HTR-8/SVneo (cell line): ENCODE results near the gene EPAS1.

Experiments
- DNase-seq: peaks from one replicate; pipeline ENCODE4 v3.0.0; 2011; ENCODE audit warnings: low spot score, mixed read lengths; ENCODE audit not compliant: insufficient read length
- FAIRE-seq: peaks from 2 replicates; lab custom pipeline; 2011; peaks lifted over from hg19 to GRCh38; lab: Jason Lieb, UNC

The EPAS1 gene

DNA sequence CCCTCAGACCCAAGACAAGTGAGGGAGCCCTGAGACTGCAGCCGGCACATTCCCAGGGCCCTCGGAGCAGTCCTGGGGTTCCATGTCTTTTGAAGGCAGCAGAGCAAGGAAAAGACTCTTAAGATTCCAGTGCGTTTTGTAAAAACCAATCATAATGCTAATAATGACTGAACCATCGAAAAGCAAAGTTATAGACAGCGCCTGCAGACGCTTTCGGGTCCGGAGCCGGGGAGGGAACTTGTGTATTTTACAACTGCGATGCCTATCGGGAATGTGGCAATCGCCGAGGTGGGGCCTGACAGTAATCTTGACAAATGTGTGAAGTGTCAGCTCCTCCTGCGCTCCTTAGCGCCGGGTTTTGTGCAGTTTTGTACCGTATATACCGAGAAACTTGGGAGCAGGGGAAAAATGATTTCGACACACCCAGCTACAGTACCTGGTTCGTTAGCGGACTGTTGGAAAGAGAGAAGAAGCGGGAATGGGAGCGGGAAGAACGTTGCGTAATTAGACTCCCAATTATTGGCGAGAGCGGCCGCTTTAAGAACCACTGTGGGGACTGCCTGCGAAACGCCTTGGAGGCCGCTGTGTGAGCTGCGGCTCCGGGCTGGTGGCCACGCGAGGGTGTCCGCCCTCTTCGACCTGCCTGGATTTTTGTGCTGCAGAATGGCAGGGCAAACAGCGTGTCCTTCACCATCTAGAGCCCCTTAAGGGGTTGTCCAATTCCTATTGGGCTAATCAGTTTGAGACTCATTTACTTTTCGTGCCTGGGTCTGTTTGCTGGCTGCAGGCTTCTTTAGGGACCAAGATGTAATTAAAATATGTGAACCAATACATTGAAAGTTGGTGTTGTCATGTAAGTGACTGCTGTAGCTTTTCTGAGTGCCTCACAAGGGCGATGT lies 2.4 kb downstream of the EPAS1 start:
- DNase-seq (no peak), FAIRE-seq (no peak)

DNA sequence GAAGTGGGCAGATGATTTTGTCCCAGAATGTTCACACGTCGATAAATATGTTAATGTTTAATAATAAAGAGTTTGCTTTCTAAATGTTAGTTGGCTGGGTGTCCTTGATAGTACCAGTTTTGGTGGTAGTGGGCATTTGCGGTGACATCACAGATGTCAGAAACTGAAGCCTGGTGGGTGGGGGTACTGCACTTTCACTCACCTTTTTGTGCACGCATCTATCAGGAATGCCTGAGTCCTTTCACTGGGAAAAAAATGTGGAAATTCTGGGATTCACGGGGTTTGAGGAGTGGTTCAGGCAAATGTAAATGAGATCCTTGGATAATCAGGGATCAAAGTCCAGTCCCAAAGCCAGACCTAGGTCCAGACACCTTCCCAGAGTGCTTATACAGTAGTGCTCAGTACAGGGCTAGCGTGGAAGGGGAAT lies 3.2 kb downstream of the EPAS1 start:
- DNase-seq = no peak
- no peak for FAIRE-seq

DNA sequence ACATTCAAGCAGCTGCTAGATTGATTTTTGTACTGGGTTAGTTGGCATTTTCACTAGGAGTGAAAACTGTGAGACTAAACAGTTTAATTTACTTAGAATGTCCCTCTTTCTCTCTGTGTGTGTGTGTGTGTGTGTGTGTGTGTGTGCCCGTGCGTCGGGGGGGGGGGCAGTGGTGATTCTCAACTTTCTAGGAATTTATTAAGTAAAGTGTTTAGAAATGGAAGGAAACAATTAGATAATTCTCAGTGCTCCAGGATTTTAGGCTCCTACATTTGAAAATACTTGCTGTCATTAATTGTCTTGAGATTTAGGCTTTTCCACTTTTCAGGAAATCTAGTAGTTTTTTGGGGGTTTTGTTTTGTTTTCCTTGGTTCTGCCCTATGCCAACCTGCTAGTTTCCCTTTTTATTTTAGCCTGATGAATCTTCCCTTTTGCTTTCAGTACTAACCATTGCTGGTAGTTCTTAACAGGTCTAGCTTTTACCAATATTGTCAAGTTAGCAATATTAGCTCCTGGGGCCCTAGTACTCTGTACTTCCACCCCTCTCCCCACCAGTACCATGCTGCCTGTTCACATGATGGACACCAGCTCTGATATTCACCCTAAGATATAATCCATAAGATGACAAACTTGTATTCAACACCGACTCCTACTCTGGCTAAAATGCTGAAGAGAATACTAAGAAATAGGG lies 4.9 kb downstream of the EPAS1 start:
- DNase-seq (no peak), FAIRE-seq (no peak)

GRCh38 chr2:46303233-46303632 lies 6.0 kb downstream of the EPAS1 start:
- no peak for DNase-seq
- FAIRE-seq = no peak

DNA sequence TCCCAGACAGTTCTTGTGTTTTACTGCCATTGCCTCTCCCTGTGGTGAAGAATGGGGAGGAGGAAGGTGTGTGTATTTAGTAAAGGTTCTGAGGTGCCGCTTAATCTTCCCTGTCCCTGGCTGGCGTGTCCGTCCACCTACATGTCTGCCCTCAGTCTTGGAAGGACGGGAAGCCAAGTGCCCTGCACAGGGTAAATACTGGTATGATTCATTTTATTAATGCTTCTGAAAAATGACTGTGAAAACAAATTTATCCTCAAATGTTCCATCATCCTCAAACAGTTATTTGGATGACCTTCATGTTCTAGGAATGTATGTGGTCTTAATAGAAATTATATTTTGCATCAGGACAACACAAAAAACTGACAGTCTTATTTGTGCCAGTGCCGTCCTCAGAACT lies 6.6 kb downstream of the EPAS1 start:
- no peak for FAIRE-seq
- no peak for DNase-seq

- no peak for DNase-seq
- no peak for FAIRE-seq
Observed at GRCh38 chr2:46304635-46305034, 7.4 kb downstream of the EPAS1 start.

DNA sequence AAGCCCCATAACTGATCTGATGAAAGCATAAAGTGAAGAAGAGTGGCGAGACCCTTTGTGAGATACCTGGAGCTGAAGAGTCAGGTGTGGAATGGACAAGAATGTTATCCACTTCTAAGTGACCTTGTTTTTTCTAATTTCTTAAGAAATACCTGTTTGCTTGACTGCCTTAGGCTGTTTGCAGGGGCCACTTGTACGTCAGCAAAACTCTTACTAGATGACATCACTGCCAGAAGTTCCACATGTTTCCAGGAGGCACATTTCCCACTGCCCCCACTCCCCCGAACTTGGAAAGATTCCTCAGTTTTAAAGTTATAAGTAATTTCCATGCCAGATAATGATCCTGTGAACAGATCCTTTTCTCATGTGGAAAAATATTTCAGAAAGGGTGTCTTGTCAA lies 8.0 kb downstream of the EPAS1 start:
- DNase-seq = no peak
- FAIRE-seq = no peak

- DNase-seq (no peak), FAIRE-seq (no peak)
Observed at GRCh38 chr2:46305767-46306166, 8.6 kb downstream of the EPAS1 start.

- DNase-seq = no peak
- no peak for FAIRE-seq
Observed at GRCh38 chr2:46306330-46306751, 9.1 kb downstream of the EPAS1 start.

- DNase-seq (no peak), FAIRE-seq (no peak)
Observed at GRCh38 chr2:46306988-46307655, 9.9 kb downstream of the EPAS1 start.

DNA sequence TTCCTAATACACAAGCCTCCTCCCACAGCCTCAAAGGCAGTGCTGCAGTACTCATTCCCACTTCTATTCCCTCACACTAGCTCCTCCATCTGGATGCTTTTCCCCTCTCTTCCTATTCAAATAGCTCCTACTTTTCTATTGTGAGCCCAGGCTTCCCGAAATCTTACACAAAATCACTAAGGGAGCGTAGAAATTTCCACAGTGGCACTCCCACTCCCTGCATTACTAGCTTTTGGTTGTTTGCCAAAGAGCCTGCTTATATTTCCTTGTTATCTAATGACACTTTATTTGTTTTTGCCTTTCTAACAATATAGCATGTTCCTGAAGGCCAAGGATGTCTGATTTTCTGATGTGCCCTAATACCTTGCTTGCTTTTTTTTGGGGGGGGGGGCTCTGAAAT lies 10.9 kb downstream of the EPAS1 start:
- FAIRE-seq = no peak

GRCh38 chr2:46308629-46309028 lies 11.4 kb downstream of the EPAS1 start:
- FAIRE-seq (no peak), DNase-seq (no peak)

More for the DNA sequence above, 10.9 kb downstream of the EPAS1 start:
- DNase-seq = no peak

- FAIRE-seq = no peak
Observed at GRCh38 chr2:46309052-46309953, 12.1 kb downstream of the EPAS1 start.

GRCh38 chr2:46310446-46310845 lies 13.2 kb downstream of the EPAS1 start:
- no peak for FAIRE-seq
- no peak for DNase-seq

More at GRCh38 chr2:46309052-46309953, 12.1 kb downstream of the EPAS1 start:
- no peak for DNase-seq

DNA sequence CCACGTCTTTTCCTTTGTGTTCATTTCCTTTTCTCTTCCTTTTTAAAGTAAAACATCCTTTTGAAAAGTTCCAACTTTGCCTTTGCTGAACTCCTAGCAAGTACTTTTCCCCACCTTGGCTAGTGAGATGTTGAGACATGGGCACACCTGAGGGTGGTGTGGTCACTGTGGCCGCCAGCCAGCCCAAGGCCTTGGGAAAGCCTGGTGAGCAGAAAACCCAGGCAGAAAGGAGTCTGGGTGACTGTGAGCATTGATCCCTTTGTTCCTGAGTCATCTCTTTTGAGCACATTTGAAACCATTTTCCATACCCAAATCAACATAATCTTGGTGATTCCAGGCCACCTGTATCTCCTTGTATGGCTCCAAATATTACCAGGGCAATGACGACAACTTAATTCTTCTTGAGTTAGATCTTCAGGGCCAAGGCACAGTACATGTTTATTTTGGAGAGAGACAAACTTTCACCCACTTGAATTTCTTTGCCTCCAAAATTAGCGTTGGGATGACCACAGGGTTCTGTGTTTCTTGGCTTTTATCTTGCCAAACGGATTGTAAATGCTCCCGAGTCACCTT lies 14.5 kb downstream of the EPAS1 start:
- DNase-seq = no peak
- FAIRE-seq = no peak

- no peak for FAIRE-seq
- DNase-seq = no peak
Observed at GRCh38 chr2:46313063-46313462, 15.9 kb downstream of the EPAS1 start.

DNA sequence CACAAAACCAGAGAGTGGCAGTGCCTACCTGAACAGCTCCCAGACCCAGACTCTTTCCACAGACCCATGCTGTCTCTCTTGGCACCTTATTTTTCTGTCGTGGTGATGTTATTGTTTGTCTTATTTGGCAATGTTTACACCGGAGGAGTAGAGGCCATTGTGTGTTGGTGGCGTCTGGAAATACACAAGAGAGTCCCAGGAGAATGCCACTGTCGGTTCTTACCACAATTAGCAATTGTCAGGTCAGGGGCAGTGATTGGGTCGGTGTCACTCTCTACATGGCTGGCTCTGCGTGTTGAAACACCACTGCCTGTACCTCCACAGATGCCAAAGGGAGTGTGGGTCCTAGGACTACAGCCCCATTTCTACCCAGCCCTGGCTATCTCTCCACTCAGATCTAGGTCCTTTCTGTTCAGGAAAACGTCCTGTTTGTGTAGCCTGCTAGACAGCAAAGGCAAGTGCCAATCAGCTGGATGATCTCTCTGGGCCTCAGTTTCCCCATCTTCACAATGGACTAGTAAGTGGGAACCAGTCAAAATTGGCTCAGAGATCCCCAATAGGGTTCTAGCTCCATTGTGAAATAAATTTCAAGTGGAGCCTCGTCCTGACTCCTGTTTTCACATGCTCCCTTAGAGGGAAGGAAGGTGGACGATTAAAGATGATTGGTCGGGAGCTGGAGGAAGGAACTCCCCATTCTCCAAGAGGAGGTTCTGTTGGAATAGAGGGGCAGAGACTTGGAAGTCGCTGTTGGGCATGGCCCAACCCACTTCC lies 17.0 kb downstream of the EPAS1 start:
- no peak for FAIRE-seq
- DNase-seq = no peak

DNA sequence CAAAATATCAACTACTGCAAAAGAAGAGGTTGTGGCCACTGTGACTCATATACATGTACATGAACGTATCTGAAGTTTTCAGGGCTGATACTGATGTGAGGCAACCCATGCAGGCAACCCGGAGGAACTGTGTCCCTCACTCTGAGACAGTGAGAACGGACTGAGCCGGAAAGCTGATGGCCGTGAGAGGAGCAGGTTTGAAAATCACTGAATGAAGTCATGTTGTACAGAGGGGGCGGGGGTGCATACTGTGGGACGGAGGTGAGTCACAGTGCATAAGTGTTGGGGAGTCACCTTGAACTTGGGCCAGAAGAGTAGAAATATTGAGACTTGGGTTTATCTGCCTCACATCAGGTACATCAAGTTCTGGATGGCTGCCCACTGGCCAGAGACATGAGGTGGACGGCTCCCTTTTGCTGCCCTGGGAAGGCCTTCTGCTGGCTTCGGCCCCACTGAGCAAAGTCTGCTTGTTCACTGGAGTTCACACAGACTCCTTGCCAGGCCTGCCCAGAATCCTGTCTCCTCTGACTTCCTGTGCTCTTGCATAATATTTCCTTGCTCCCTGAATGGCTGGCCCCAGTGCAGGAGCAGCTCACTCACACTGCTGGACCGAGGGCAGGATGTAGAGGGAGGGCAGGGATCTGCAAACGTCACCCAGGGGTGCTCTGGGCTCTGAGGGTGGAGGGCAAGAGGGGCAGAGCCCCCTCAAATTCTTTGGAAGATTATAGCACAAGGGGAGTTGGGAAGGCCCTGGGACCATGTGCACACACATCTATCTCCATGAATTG lies 18.1 kb downstream of the EPAS1 start:
- DNase-seq (peak; percentile 92), FAIRE-seq (peak; percentile 88)
